ENCODE data around the gene FBXW7.

The FBXW7 gene

GRCh38 chr4:152408514-152409327 lies 127.2 kb downstream of the FBXW7 start:
- in situ Hi-C loops (cut with HindIII; ENCODE audit: low sequenced_read_pairs) = no loop called here
- peak; percentile 61 for TF ChIP-seq CTCF (IDR thresholded peaks at IDR 0.05; ENCODE audit: low read depth, low read length)
- peak; percentile 29 for DNase-seq (ENCODE audit: low read depth, low spot score)
- H3K4me3 ChIP-seq (ENCODE audit: low read depth, low read length) = no peak overlapping the region

- no peak for DNase-seq (ENCODE audit: low read depth, low spot score)
- in situ Hi-C loops (cut with HindIII; ENCODE audit: low sequenced_read_pairs) = no loop called here
- H3K4me3 ChIP-seq (ENCODE audit: low read depth, low read length) = no peak overlapping the region
- no peak for TF ChIP-seq CTCF (IDR thresholded peaks at IDR 0.05; ENCODE audit: low read depth, low read length)
These were observed 134.5 kb downstream of the FBXW7 start for GRCh38 chr4:152401424-152401823.

GRCh38 chr4:152399246-152399645 lies 136.6 kb downstream of the FBXW7 start:
- H3K4me3 ChIP-seq (ENCODE audit: low read depth, low read length) = no peak overlapping the region
- DNase-seq (ENCODE audit: low read depth, low spot score) = no peak
- in situ Hi-C loops (cut with HindIII; ENCODE audit: low sequenced_read_pairs) = no loop called here
- TF ChIP-seq CTCF (IDR thresholded peaks at IDR 0.05; ENCODE audit: low read depth, low read length) = no peak

- peak; percentile 45 for TF ChIP-seq CTCF (IDR thresholded peaks at IDR 0.05; ENCODE audit: low read depth, low read length)
These were observed 137.8 kb downstream of the FBXW7 start for GRCh38 chr4:152398060-152398459.

GRCh38 chr4:152394791-152395190 lies 141.1 kb downstream of the FBXW7 start:
- in situ Hi-C loops (cut with HindIII; ENCODE audit: low sequenced_read_pairs) = no loop called here
- no peak for TF ChIP-seq CTCF (IDR thresholded peaks at IDR 0.05; ENCODE audit: low read depth, low read length)
- H3K4me3 ChIP-seq (ENCODE audit: low read depth, low read length) = no peak overlapping the region
- DNase-seq (ENCODE audit: low read depth, low spot score) = no peak

More at GRCh38 chr4:152398060-152398459, 137.8 kb downstream of the FBXW7 start:
- in situ Hi-C loops (cut with HindIII; ENCODE audit: low sequenced_read_pairs) = no loop called here
- peak; percentile 19 for DNase-seq (ENCODE audit: low read depth, low spot score)
- H3K4me3 ChIP-seq (ENCODE audit: low read depth, low read length) = no peak overlapping the region

GRCh38 chr4:152392079-152392478 lies 143.8 kb downstream of the FBXW7 start:
- no peak overlapping the region for H3K4me3 ChIP-seq (ENCODE audit: low read depth, low read length)
- in situ Hi-C loops (cut with HindIII; ENCODE audit: low sequenced_read_pairs) = no loop called here
- TF ChIP-seq CTCF (IDR thresholded peaks at IDR 0.05; ENCODE audit: low read depth, low read length) = no peak
- DNase-seq (ENCODE audit: low read depth, low spot score) = no peak

All from astrocyte of the spinal cord (primary cell).